ENCODE results near the gene CDK11A.
"Not testable (repeated sequence)": the region's sequence is repeated elsewhere in the genome, so short reads cannot be mapped to it uniquely, and the experiment has no call there.

Gene CDK11A

DNA sequence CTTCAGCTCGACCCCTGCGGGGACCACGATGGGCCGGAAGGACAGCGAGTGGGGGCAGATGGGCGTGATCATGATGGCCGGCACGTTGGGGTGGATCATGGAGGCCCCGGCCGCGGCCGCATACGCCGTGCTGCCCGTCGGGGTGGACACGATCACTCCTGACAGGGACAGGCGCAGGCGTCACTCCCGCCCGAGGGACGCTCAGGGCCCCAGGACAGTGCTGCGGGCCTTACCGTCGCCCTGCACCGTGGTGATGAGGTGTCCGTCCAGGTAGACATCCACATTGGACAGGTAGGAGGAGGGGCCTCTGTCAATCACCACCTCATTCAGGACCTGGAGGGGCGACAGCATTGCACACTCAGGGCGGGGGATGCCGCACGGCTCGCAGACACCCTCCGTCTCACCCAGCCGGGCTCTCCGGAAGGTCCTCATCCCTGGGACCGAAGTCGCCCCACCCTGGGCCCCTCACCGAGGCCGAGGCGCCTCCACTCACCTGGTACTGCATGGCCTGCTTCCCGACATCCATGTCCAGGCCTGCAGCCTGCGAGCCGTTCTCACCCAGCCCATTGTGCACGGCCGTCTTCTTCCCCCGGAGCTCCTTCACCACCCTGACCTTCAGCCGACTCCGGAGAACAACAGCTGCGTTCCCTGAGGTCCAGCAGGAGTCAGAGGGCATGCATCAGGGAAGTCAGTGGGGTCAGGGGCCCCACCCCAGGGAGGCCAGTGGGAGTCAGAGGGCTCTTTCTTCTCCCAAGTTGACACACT is 30.1 kb upstream of the CDK11A start:
- no peak for DNase-seq

GRCh38 chr1:1753607-1754005 is 29.4 kb upstream of the CDK11A start:
- DNase-seq, result no peak

- DNase-seq, result no peak
Observed at GRCh38 chr1:1752636-1753606, 28.8 kb upstream of the CDK11A start.

DNA sequence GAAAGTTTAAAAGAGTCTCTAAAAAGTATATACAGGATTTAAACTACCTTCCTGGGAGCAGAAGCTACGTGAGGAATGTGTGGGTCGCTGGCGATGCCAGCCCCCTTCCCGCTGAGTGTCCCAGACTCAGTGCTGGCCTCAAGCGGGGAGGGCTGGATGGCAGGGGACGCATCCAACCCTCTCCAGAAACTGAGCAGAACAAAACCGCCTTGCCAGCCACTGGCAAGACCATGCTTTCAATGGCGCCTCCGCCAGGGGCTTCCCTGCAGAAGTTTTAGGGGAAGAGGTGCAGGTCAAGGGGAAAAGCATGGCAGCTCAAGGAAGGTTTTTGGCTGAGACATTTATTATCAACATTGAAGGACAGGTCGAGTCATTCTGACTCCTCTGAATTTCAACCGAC is 28.0 kb upstream of the CDK11A start:
- no peak for DNase-seq

GRCh38 chr1:1749941-1750340 is 25.8 kb upstream of the CDK11A start:
- DNase-seq, result not testable (repeated sequence)

DNA sequence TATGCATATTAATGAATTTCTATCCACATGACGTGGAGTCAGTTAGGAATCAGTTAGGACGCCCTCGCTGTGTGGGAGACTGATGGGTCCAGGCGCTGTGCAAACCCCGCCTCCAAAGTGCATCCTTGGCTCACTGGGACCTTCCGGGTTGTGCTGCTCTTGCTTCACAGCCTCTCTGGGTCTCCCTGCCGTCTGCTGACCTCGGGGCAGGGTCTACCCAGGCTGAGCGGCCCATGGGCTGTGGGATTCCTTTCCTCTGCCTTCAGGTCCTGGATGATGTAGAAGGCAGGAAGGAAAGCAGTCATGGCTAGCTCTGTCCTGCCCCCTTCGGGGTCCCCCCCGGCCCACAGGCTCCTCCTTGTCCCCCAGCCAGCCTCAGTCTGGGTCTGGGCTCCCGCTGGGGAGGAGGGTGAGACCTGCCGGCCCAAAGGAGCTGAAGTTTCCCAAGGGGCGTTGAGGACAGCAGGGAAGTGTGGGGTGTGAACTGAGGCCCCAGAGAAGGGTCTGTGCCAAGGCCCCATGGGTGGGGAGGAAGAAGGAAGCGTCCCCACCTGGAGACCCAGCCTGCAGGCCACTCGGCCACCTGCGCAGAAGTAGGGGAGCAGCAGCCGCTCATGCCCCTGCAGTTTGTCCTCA is 24.6 kb upstream of the CDK11A start:
- DNase-seq, result no peak

GRCh38 chr1:1746566-1746909 is 22.4 kb upstream of the CDK11A start:
- DNase-seq, result not testable (repeated sequence)

DNA sequence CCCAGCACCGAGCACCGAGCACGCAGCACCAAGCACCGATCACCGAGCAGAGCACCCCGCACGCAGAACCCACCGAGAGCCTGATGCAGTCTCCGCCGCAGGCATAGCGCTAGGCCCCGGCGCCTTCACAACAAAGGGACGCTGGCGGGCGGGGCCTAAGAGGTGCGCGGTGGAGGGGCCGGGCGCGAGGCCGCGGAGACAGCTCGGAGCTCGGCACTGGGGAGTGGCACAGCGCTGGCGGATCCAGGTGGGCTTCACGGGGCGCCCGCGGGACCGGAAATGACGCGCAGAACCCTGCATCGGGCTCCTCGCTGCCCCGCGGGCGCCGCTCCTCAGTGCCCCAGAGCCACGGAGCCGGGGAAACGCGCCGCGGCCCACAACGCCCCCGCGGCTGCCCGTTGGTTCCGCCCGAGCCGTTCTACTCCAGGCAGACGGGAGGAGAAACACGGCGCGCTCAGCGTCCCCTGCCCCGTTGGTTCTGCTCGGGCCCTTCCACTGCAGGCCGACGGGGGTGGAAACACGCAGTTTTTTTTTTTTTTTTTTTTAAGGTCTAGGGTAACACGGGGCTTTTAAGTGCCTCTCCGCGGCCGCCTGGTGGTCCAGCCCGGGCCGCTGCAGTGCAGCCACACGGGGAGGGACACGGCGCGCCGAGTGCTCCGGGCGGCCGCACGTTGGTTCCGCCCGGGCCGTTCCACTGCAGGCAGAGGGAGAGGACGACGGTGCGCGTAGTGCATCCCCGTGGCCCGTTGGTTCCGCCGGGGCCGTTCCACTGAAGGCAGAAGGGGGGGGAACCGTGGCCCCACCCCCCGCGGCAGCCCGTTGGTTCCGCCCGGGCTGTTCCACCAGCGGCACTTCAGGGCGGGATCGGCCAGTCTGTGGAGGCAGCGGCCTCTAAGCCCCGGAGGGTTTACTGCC is 21.8 kb upstream of the CDK11A start:
- DNase-seq, result peak; percentile 83

- not testable (repeated sequence) for DNase-seq
Observed at GRCh38 chr1:1742529-1742928, 18.4 kb upstream of the CDK11A start.

DNA sequence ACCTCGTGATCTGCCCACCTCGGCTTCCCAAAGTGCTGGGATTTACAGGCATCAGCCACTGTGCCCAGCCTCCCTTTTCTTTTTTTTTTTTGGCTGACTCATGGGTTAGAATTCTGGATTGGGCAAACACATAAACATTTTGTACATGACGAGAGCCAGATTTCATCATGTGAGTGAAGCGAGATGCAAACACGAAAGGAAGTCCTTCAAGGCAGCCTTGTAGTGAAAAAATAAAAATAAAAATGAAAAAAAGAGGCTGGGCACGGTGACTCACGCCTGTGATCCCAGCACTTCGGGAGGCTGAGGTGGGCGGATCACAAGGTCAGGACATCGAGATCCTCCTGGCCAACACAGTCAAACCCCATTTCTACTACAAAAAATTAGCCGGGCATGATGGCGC is 16.9 kb upstream of the CDK11A start:
- not testable (repeated sequence) for DNase-seq

DNA sequence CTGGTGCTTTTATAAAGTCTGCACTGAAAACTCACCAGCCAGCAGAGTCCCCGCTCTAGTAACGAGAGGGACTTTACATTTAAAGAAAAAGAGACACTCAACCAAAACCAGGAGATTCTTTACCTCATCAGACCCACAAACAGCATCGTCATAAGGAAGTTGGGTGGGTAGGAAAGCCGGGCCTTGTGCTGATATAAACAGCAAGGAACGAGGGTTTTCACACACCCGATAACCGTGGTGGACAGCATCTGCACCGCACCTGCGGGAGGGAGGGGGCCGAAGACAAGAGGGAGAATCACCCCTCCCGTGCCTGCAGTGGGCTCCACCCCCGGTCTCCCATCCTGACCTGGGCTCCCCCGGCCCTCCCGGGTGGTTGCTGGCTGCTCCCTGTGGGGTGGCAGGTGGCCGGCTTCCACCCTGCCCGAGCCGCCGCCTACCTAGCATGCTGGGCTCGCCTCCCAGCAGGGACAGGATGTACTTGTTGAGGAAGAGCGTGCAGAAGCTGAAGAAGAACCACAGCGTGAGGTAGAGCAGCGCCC is 14.7 kb upstream of the CDK11A start:
- DNase-seq, result not testable (repeated sequence)

DNA sequence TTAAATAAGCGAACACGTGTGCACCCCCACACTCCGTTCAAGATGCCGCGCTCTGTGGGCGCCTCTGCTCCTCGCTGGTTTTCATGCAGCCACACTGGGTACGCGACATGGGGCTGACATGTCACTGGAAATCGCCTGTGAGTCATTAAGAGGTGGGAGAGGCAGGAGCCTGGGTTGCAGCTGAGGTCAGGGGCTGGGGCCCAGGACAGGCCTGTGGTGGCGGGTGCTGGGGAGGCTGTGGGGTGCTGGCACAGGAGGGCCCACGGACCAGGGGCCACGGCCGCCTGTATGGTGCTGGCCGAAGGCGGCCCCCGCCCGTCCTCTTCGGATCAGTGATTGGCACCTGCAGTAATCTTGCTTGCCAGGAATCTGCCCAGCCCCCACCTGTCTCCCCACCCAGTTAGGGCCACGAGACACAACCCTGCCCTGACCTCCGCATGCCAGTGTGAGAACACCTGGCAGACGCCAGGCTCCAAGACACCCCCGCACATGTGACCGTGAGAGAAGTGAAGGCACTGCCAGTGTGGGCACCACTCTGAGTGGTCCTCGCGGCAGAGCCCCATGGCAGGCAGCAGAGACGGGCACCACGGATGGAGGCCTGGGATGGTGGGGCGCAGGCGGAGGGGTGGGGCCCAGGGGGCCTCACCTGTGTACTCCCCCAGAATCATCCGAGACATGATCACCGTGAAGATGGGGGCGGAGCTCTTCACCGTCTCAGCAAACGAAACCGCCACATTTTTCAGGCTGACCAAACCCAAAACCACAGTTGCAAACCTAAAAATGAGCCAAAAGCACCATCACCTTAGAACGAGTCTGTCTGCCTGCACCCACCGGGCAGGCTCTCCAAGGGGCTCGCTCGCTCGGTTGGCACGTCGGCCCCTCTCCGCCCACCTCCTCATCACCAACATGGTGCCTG is 13.8 kb upstream of the CDK11A start:
- DNase-seq, result not testable (repeated sequence)

- no peak for DNase-seq
Observed at GRCh38 chr1:1732381-1732780, 8.2 kb upstream of the CDK11A start.

DNA sequence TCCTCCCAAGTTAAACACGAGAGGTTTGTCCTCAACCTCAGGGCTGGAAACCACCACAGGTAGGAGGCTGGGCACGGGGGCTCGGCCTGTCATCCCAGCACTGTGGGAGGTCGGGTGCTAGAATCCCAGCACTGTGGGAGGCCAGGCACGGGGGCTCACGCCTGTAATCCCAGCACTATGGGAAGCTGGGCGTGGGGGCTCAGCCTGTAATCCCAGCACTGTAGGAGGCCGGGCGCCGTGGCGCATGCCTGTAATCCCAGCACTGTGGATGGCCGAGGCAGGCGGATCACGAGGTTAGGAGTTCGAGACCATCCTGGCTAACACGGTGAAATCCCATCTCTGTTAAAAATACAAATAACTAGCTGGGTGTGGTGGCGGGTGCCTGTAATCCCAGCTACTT is 6.7 kb upstream of the CDK11A start:
- DNase-seq, result no peak

DNA sequence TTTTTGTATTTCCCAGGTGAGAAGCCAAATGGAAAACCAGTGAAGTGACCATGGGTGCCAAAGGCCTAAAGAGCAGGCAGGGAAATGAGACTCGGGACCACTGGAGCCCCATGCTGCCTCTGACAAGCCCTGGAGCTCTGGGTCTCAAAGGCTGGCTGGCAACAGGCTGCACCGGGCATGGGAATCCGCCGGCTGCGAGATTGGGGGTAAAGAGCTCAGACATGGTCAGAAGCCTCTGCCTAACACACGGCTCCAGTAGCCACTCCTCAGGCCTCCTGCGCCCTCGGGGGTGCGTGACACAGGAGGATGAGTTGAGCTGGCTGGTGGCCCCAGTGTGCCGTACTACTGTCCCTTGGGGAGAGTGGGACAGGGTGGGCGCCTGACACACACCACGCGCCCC is 6.1 kb upstream of the CDK11A start:
- not testable (repeated sequence) for DNase-seq

GRCh38 chr1:1729116-1729816 is 5.1 kb upstream of the CDK11A start:
- not testable (repeated sequence) for DNase-seq

GRCh38 chr1:1728308-1729005 is 4.3 kb upstream of the CDK11A start:
- DNase-seq, result not testable (repeated sequence)

- peak; percentile 22 for DNase-seq
Observed at GRCh38 chr1:1727131-1727651, 3.0 kb upstream of the CDK11A start.

- not testable (repeated sequence) for DNase-seq
Observed at GRCh38 chr1:1726088-1726487, 1.9 kb upstream of the CDK11A start.

Data from NCI-H82 (cell line).